CD4-positive, alpha-beta memory T cell (primary cell): ENCODE data around the gene MRPL28. TPM values are rescaled to one million over a fixed set of nuclear protein-coding genes. Genes with fewer than 3 reads are reported as not detected.

Experiments
- CTCF ChIA-PET: fragments of 350-600 bp; sonication (Branson Sonifier 250); formaldehyde crosslinking; loops from one replicate; lab custom pipeline; 2021; ENCODE audit warnings: inconsistent platforms; ENCODE audit not compliant: partially characterized antibody; lab: Charles Lee
- POLR2A ChIA-PET: fragments of 350-600 bp; sonication (Branson Sonifier 250); formaldehyde crosslinking; loops from one replicate; lab custom pipeline; 2021; ENCODE audit not compliant: partially characterized antibody; lab: Charles Lee
- DNase-seq, 5 donors: peaks; one replicate each; pipeline versions ENCODE4 v3.0.0 to v3.0.0-alpha.2; 2020 to 2022; ENCODE audit warnings: mixed read lengths in 1 of 5
- H3K27ac ChIP-seq: one replicate; pipeline ENCODE4 v1.7.0; 2013; ENCODE audit warnings: low read depth, low read length
- H3K27me3 ChIP-seq: 2 replicates; pipeline ENCODE4 v1.7.0; 2013; ENCODE audit warnings: mild to moderate bottlenecking, low read length, moderate library complexity; ENCODE audit not compliant: insufficient read depth
- H3K36me3 ChIP-seq: 2 replicates; pipeline ENCODE4 v1.7.0; 2013; ENCODE audit warnings: mild to moderate bottlenecking, low read length, moderate library complexity; ENCODE audit not compliant: insufficient read depth
- H3K4me1 ChIP-seq: 2 replicates; pipeline ENCODE4 v1.7.0; 2013; ENCODE audit warnings: mild to moderate bottlenecking, low read length, moderate library complexity; ENCODE audit not compliant: insufficient read depth
- H3K4me3 ChIP-seq, 2 donors: one replicate each; pipeline ENCODE4 v1.7.0; 2013; ENCODE audit warnings: low read length in 2 of 2, mild to moderate bottlenecking in 1 of 2
- H3K9me3 ChIP-seq, 2 donors: one replicate each; pipeline ENCODE4 v1.7.0; 2013; ENCODE audit warnings: low read length in 2 of 2, control low read depth in 1 of 2; ENCODE audit not compliant: control insufficient read depth in 1 of 2
- H3K27ac Mint-ChIP-seq, 7 donors: one replicate each; pipeline ENCODE4 v1.8.0; 2020 to 2021; ENCODE audit warnings: mixed read lengths in 7 of 7, mild to moderate bottlenecking in 6 of 7, inconsistent platforms in 3 of 7, moderate library complexity in 3 of 7
- H3K27me3 Mint-ChIP-seq, 2 donors: one replicate each; pipeline ENCODE4 v1.8.0; 2020 to 2021; ENCODE audit warnings: mixed read lengths in 2 of 2
- H3K36me3 Mint-ChIP-seq, 2 donors: one replicate each; pipeline ENCODE4 v1.8.0; 2020 to 2021; ENCODE audit warnings: mixed read lengths in 2 of 2, inconsistent platforms in 1 of 2, mild to moderate bottlenecking in 1 of 2
- H3K4me1 Mint-ChIP-seq, 4 donors: one replicate each; pipeline ENCODE4 v1.8.0; 2020 to 2021; ENCODE audit warnings: mixed read lengths in 4 of 4, mild to moderate bottlenecking in 1 of 4
- H3K4me3 Mint-ChIP-seq, 8 donors: one replicate each; pipeline ENCODE4 v1.8.0; 2020 to 2021; ENCODE audit warnings: mixed read lengths in 8 of 8, mild to moderate bottlenecking in 7 of 8, moderate library complexity in 6 of 8, inconsistent platforms in 3 of 8
- H3K9me3 Mint-ChIP-seq, 8 donors: one replicate each; pipeline ENCODE4 v1.8.0; 2020 to 2021; ENCODE audit warnings: mixed read lengths in 8 of 8, mild to moderate bottlenecking in 5 of 8, inconsistent platforms in 3 of 8, moderate library complexity in 1 of 8
- intact Hi-C: fragments of 100-400 bp; cut with micrococcal nuclease; formaldehyde crosslinking; loops from one replicate; pipeline ENCODE4 v1.15.1; 2023
- polyA plus RNA-seq, 2 donors: library from polyadenylated mRNA; unstranded; fragments of 300-500 nt; fragmentation: Illumina TruSeq; gene quantifications; one replicate each; pipeline ENCODE4 v1.2.3, GENCODE V29; 2021
- total RNA-seq, 2 experiments: library from RNA; stranded (reverse); gene quantifications; one replicate each; pipeline ENCODE4 v1.2.3, GENCODE V29; 2021

MRPL28 gene
- total and polyA plus RNA-seq, 4 experiments from 2014 or later: 27.9 to 59.2 (median 43.9) TPM

DNA sequence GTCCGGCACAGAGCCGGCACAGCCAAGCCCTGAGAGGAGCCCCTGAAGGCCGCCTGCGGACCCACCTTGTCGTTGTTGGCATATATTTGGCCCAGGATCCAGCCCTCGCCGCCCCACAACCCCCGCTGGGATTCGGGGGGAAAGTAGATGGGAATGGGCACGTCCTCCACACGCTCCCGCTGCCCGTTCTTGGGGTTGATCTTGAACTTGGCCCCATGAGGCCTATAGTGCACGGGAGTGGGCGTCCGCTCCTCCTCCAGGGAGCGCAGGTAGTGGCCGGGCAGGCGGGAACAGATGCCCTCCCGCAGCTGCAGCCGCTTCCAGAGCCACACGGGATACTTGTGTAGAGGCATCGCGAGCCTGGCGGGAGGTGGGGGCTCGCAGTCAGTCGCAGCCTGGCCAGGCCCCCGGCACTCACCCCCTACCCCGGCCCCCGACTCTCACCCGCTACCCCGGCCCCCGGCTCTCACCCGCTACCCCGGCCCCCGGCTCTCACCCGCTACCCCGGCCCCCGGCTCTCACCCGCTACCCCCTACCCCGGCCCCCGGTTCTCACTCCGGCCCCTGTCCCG lies 387 bp downstream of the MRPL28 start:
- Histone ChIP-seq H3K27ac (peak overlapping the region; percentile 42), H3K4me1 (peaks cover 26% of the 10 kb centered on the region), H3K4me3 (peak overlapping the region in 1 of 2 donors; percentile 19), H3K9me3 (no peaks in the 10 kb centered on the region), H3K36me3 (peaks cover 26% of the 10 kb centered on the region), H3K27me3 (no peaks in the 10 kb centered on the region)
- DNase-seq: no peak
- intact Hi-C loops: loop anchor here (1.0 to 10.0 kb wide), 5 partner anchors 12 to 215 kb away; partner anchors contain the start of genes AXIN1 and RAB11FIP3
- CTCF ChIA-PET: interaction anchor here (0.6 to 1.3 kb wide), 6 partner anchors 7 to 318 kb away, joined by 3 read pairs; no protein-coding TSS in a partner anchor
- no peaks in the 10 kb centered on the region for H3K27me3 Mint-ChIP-seq
- H3K36me3 Mint-ChIP-seq: peaks cover 7 to 17% of the 10 kb centered on the region in 2 donors
- no peaks in the 10 kb centered on the region for H3K9me3 Mint-ChIP-seq
- peak overlapping the region in 1 of 7 donors; percentile 73 for H3K27ac Mint-ChIP-seq
- peaks cover 3 to 20% (median 13%) of the 10 kb centered on the region in 4 donors for H3K4me1 Mint-ChIP-seq
- H3K4me3 Mint-ChIP-seq: peak overlapping the region in 5 of 8 donors; percentile 41 to 90 (median 67)
- POLR2A ChIA-PET: interaction anchor here (0.5 to 2.5 kb wide), 11 partner anchors 10 to 145 kb away, joined by 3 to 20 read pairs (median 6); partner anchors contain the start of genes DECR2, FAM234A, LUC7L and RAB11FIP3

- intact Hi-C loops: no loop called here
- H3K4me1 Mint-ChIP-seq: peaks cover 3 to 20% (median 13%) of the 10 kb centered on the region in 4 donors
- DNase-seq: no peak
Observed at GRCh38 chr16:369275-369865, 968 bp downstream of the MRPL28 start.

DNA sequence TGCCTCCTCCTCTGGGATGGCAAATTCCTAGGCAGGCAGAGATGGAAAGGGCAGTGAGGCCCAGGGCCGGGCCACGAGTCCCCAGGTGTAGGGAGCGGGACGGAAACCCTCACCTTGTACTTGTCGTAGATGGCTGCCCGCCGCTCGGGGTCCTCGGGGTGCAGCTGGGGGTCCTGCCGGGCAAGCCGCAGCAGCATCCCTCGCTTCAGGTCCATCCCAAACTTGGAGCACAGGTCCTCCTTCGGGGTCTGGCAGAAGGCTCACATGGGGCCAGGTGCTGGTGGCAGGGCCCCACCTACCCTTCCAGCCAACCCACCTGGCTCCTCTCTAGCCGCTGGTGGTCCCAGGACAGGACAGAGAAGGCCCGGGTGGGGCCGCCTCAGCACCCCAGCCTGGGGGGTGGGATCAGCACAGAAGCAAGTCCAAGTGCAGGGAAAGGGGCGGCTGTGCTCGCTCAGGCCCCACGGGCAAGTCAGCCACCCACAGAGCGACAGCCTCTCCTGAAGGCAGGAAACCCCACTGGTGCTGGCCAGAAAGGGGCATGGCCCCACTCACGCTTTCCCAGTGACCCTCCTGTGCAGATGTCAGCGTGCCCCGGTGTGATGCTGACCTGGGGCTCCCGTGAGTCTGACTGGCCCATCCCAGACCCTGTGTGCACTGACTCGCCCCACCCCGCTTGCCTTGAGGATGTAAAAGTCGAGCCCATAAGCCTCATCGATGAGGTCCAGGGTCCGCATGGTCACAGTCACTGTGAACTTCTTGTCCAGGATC lies 1.8 kb downstream of the MRPL28 start:
- Mint-ChIP-seq H3K36me3 (peaks cover 7 to 17% of the 10 kb centered on the region in 2 donors), H3K4me3 (no peak overlapping the region), H3K27me3 (no peaks in the 10 kb centered on the region), H3K4me1 (peaks cover 3 to 20% (median 13%) of the 10 kb centered on the region in 4 donors), H3K9me3 (no peaks in the 10 kb centered on the region), H3K27ac (peak overlapping the region in 1 of 7 donors; percentile 51)
- Histone ChIP-seq H3K27ac (no peak overlapping the region), H3K27me3 (no peaks in the 10 kb centered on the region), H3K4me1 (peaks cover 26% of the 10 kb centered on the region), H3K36me3 (peaks cover 22% of the 10 kb centered on the region), H3K9me3 (no peaks in the 10 kb centered on the region), H3K4me3 (no peak overlapping the region)
- intact Hi-C loops: no loop called here
- no peak for DNase-seq
- ChIA-PET CTCF (no interaction called here), POLR2A (interaction anchor here (1.0 to 2.5 kb wide), 2 partner anchors 12 kb away, joined by 3 to 20 read pairs; no protein-coding TSS in a partner anchor)

More at GRCh38 chr16:369275-369865, 968 bp downstream of the MRPL28 start:
- peaks cover 7 to 17% of the 10 kb centered on the region in 2 donors for H3K36me3 Mint-ChIP-seq
- Histone ChIP-seq H3K9me3 (no peaks in the 10 kb centered on the region), H3K4me1 (peaks cover 26% of the 10 kb centered on the region), H3K27ac (no peak overlapping the region), H3K27me3 (no peaks in the 10 kb centered on the region), H3K4me3 (no peak overlapping the region), H3K36me3 (peaks cover 22% of the 10 kb centered on the region)
- H3K4me3 Mint-ChIP-seq: peak overlapping the region; percentile 54 to 75 (median 68)
- ChIA-PET POLR2A (interaction anchor here (0.5 to 2.5 kb wide), 3 partner anchors 11 to 144 kb away, joined by 3 to 20 read pairs (median 3); no protein-coding TSS in a partner anchor), CTCF (interaction anchor here (0.7 kb wide), 1 partner anchor 24 kb away, joined by 3 read pairs; no protein-coding TSS in a partner anchor)
- peak overlapping the region in 1 of 7 donors; percentile 42 for H3K27ac Mint-ChIP-seq
- no peaks in the 10 kb centered on the region for H3K9me3 Mint-ChIP-seq
- no peaks in the 10 kb centered on the region for H3K27me3 Mint-ChIP-seq

DNA sequence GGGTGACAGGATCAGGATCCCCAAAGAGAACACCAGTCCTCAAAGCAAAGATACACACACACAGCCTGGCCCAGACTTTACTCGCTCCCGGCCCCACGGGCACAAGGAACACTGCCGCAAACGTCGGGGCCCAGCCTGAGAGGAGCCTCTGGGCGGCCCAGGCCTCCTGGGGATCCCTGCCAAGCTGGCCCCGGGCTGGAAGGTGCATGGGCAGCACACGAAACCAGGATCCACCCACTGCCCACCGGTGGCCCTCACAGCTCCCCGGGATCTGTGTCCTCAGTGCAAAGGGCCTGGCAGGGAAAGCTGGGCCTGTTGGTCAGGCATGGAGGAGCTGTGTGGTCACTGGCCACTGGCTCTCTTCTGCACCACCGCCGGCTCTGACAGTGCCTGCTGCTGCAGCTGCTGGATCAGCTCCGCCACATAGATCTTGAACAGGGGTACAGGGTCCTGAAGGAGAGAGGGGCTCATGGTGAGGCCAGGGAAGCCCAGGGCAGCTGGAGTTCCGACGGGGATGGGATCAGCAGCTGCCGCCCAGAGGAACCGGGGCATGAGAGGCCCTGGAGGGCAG lies 2.9 kb downstream of the MRPL28 start:
- no peaks in the 10 kb centered on the region for H3K27me3 ChIP-seq
- no peak overlapping the region for H3K27ac ChIP-seq
- intact Hi-C loops: no loop called here
- Mint-ChIP-seq H3K36me3 (peaks cover 7 to 11% of the 10 kb centered on the region in 2 donors), H3K4me1 (peaks cover 3 to 21% (median 13%) of the 10 kb centered on the region in 4 donors), H3K27me3 (no peaks in the 10 kb centered on the region), H3K27ac (peak overlapping the region in 2 of 7 donors; percentile 52 to 80), H3K4me3 (peak overlapping the region in 2 of 8 donors; percentile 12 to 30), H3K9me3 (no peaks in the 10 kb centered on the region)
- H3K4me1 ChIP-seq: peaks cover 27% of the 10 kb centered on the region
- H3K4me3 ChIP-seq: no peak overlapping the region
- H3K36me3 ChIP-seq: peaks cover 14% of the 10 kb centered on the region
- no peaks in the 10 kb centered on the region for H3K9me3 ChIP-seq
- ChIA-PET CTCF (no interaction called here), POLR2A (no interaction called here)
- DNase-seq: no peak

- Histone ChIP-seq H3K36me3 (peaks cover 14% of the 10 kb centered on the region), H3K4me1 (peaks cover 31% of the 10 kb centered on the region), H3K27ac (no peak overlapping the region), H3K9me3 (no peaks in the 10 kb centered on the region), H3K4me3 (no peak overlapping the region), H3K27me3 (no peaks in the 10 kb centered on the region)
- Mint-ChIP-seq H3K27me3 (no peaks in the 10 kb centered on the region), H3K27ac (peak overlapping the region in 1 of 7 donors; percentile 12), H3K4me3 (no peak overlapping the region), H3K4me1 (peaks cover 7 to 23% (median 13%) of the 10 kb centered on the region in 4 donors), H3K9me3 (no peaks in the 10 kb centered on the region), H3K36me3 (peaks cover 6 to 7% of the 10 kb centered on the region in 2 donors)
- CTCF ChIA-PET: no interaction called here
- POLR2A ChIA-PET: interaction anchor here (1.0 to 2.3 kb wide), 2 partner anchors 11 to 16 kb away, joined by 3 to 6 read pairs; no protein-coding TSS in a partner anchor
- intact Hi-C loops: no loop called here
- no peak for DNase-seq
Observed at GRCh38 chr16:366476-366875, 3.9 kb downstream of the MRPL28 start.

DNA sequence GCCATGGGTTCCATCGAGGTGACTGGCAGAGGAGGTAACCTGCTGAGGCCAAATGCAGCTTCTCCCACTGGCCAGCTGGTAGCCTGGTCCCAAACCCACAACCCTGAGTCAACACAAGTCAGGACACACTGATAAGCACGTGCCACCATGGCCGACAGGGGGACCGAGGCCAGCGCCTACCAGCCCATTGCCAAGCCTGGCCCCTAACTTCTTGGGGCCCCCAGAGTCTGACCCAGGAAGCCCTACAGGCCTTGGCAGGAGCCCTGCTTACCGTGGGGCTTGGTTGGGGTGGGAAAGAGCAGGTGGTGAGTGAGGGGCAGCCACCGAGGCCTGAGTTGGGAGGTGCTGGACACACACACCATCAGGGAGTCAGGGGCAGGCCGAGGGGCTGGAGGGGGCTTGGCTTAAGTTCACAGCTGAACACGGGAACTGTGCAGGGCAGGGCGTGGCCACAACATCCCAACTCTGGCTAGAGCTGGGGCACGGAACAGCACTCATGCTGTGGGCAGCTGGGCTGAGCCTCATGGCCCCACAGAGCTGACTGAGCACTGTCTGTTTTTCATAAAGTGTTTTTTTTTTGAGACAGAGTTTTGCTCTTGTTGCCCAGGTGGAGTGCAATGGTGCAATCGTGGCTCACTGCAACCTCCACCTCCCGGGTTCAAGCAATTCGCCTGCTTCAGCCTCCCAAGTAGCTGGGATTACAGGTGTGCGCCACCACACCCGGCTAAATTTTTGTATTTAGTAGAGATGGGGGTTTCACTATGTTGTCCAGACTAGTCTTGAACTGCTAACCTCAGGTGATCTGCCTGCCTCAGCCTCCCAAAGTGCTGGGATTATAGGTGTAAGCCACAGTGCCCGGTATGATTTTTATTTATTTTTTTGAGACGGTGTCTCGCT lies 5.5 kb downstream of the MRPL28 start:
- intact Hi-C loops: no loop called here
- H3K9me3 ChIP-seq: no peaks in the 10 kb centered on the region
- no peak overlapping the region for H3K4me3 Mint-ChIP-seq
- H3K27ac ChIP-seq: no peak overlapping the region
- H3K4me3 ChIP-seq: no peak overlapping the region
- H3K36me3 Mint-ChIP-seq: peaks cover 3 to 7% of the 10 kb centered on the region in 2 donors
- no peaks in the 10 kb centered on the region for H3K9me3 Mint-ChIP-seq
- ChIA-PET POLR2A (interaction anchor here (0.7 to 2.3 kb wide), 3 partner anchors 10 to 61 kb away, joined by 3 to 6 read pairs (median 4); partner anchors contain the start of gene RAB11FIP3), CTCF (interaction anchor here (1.0 to 1.2 kb wide), 2 partner anchors 112 to 248 kb away, joined by 3 read pairs; no protein-coding TSS in a partner anchor)
- peaks cover 20% of the 10 kb centered on the region for H3K4me1 ChIP-seq
- no peaks in the 10 kb centered on the region for H3K27me3 Mint-ChIP-seq
- no peaks in the 10 kb centered on the region for H3K27me3 ChIP-seq
- H3K4me1 Mint-ChIP-seq: peaks cover 2 to 14% (median 6%) of the 10 kb centered on the region in 4 donors
- no peak overlapping the region for H3K27ac Mint-ChIP-seq
- H3K36me3 ChIP-seq: peaks cover 14% of the 10 kb centered on the region
- no peak for DNase-seq
